ENCODE data around the gene PDCL2. TPM values are rescaled to one million over a fixed set of nuclear protein-coding genes. Genes with fewer than 3 reads are reported as not detected.
A peak's percentile ranks its signal among the peaks of the same experiment; 100 is the strongest.

Gene PDCL2
- total and polyA plus RNA-seq, 10 of the 15 experiments (the other 5 are each of a cell fraction or from before 2014, with no cell fraction given) = not detected

DNA sequence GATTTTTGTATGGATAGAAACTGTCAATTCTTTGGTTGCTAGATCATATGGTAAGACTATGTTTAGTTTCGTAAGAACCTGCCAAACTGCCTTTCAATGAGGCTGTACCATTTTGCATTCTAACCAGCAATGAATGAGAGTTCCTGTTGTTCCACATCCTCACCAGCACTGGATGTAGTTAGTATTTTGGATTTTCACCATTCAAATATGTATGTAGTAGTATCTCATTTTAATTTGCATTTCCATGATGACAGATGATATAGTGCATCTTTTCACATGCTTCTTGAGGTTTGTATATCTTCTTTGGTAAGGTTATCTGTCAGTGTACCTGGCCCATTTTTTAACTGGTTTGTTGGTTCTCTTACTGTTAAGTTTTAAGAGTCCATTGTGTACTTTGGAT is 80.0 kb downstream of the PDCL2 start:
- CTCF ChIA-PET = no interaction called here
- in situ Hi-C loops (cut with MboI) (no loop called here), intact Hi-C loops (cut with micrococcal nuclease; ENCODE audit: unreplicated experiment) (no loop called here)
- Histone ChIP-seq H3K4me2 (ENCODE audit: control insufficient read depth, insufficient read depth) (no peak overlapping the region), H2AFZ (ENCODE audit: control insufficient read depth, low read depth, low read length) (no peak overlapping the region), H3K36me3 (ENCODE audit: control insufficient read depth in 2 of 2, insufficient read depth in 2 of 2, low read length in 1 of 2) (no peaks in the 10 kb centered on the region), H3K9ac (ENCODE audit: control insufficient read depth, insufficient read depth, low read length) (no peak overlapping the region), H3K27me3 (replicated peaks in 1 of 2; ENCODE audit: control insufficient read depth in 2 of 2, insufficient read depth in 2 of 2, low read length in 1 of 2) (no peaks in the 10 kb centered on the region), H3K79me2 (ENCODE audit: control insufficient read depth, insufficient read depth, low read length) (peaks cover 2% of the 10 kb centered on the region; the same call in 1 of the 2 replicates), H3K4me3 (no peak overlapping the region), H3K9me3 (replicated peaks; ENCODE audit: control insufficient read depth, insufficient read depth, low read length) (no peaks in the 10 kb centered on the region), H4K20me1 (ENCODE audit: control insufficient read depth, insufficient read depth) (no peaks in the 10 kb centered on the region), H3K4me1 (ENCODE audit: control insufficient read depth, insufficient read depth, low read length) (no peaks in the 10 kb centered on the region), H3K27ac (ENCODE audit: control insufficient read depth, insufficient read depth) (no peak overlapping the region)
- FAIRE-seq (peak; percentile 23), DNase-seq (ENCODE audit: low read depth, low spot score) (no peak), ATAC-seq (no peak)
- TF ChIP-seq CREM (IDR thresholded peaks at IDR 0.05; ENCODE audit: low read depth) = no peak
- no peak for TF ChIP-seq RUNX3 (IDR thresholded peaks at IDR 0.05; ENCODE audit: low read length)
- TF ChIP-seq, protein P1, sequence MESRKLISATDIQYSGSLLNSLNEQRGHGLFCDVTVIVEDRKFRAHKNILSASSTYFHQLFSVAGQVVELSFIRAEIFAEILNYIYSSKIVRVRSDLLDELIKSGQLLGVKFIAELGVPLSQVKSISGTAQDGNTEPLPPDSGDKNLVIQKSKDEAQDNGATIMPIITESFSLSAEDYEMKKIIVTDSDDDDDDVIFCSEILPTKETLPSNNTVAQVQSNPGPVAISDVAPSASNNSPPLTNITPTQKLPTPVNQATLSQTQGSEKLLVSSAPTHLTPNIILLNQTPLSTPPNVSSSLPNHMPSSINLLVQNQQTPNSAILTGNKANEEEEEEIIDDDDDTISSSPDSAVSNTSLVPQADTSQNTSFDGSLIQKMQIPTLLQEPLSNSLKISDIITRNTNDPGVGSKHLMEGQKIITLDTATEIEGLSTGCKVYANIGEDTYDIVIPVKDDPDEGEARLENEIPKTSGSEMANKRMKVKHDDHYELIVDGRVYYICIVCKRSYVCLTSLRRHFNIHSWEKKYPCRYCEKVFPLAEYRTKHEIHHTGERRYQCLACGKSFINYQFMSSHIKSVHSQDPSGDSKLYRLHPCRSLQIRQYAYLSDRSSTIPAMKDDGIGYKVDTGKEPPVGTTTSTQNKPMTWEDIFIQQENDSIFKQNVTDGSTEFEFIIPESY (IDR thresholded peaks at IDR 0.05) = no peak
- no peak for TF ChIP-seq MEF2A (IDR thresholded peaks at IDR 0.05; ENCODE audit: insufficient read depth, low read depth, low read length)
- TF ChIP-seq JUND (IDR thresholded peaks at IDR 0.05; ENCODE audit: low read depth, low read length) = no peak
- no peak for TF ChIP-seq KLF5 (IDR thresholded peaks at IDR 0.05; ENCODE audit: partially characterized antibody)
- TF ChIP-seq, protein P2, sequence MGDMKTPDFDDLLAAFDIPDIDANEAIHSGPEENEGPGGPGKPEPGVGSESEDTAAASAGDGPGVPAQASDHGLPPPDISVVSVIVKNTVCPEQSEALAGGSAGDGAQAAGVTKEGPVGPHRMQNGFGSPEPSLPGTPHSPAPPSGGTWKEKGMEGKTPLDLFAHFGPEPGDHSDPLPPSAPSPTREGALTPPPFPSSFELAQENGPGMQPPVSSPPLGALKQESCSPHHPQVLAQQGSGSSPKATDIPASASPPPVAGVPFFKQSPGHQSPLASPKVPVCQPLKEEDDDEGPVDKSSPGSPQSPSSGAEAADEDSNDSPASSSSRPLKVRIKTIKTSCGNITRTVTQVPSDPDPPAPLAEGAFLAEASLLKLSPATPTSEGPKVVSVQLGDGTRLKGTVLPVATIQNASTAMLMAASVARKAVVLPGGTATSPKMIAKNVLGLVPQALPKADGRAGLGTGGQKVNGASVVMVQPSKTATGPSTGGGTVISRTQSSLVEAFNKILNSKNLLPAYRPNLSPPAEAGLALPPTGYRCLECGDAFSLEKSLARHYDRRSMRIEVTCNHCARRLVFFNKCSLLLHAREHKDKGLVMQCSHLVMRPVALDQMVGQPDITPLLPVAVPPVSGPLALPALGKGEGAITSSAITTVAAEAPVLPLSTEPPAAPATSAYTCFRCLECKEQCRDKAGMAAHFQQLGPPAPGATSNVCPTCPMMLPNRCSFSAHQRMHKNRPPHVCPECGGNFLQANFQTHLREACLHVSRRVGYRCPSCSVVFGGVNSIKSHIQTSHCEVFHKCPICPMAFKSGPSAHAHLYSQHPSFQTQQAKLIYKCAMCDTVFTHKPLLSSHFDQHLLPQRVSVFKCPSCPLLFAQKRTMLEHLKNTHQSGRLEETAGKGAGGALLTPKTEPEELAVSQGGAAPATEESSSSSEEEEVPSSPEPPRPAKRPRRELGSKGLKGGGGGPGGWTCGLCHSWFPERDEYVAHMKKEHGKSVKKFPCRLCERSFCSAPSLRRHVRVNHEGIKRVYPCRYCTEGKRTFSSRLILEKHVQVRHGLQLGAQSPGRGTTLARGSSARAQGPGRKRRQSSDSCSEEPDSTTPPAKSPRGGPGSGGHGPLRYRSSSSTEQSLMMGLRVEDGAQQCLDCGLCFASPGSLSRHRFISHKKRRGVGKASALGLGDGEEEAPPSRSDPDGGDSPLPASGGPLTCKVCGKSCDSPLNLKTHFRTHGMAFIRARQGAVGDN (IDR thresholded peaks at IDR 0.05) = no peak
- no peak for TF ChIP-seq PML (IDR thresholded peaks at IDR 0.05; ENCODE audit: low read length)
- TF ChIP-seq NR2C2 (IDR thresholded peaks at IDR 0.05; ENCODE audit: borderline replicate concordance, control insufficient read depth, insufficient read length, low read depth) = no peak
- no peak for TF ChIP-seq SMAD5 (IDR thresholded peaks at IDR 0.05; ENCODE audit: low read depth)
- TF ChIP-seq RB1 (IDR thresholded peaks at IDR 0.05; ENCODE audit: borderline replicate concordance) = no peak
- RAD21 ChIA-PET (ENCODE audit: unreplicated experiment) = no interaction called here
- SMC1A ChIA-PET (ENCODE audit: uncharacterized antibody, unreplicated experiment) = no interaction called here
- 97% methylated on average over 1 of the region's 1 CpG for WGBS (ENCODE audit: insufficient coverage, insufficient replicate concordance, low lambda C conversion rate, missing lambda C conversion rate)
- POLR2A ChIA-PET = no interaction called here
- no TSS peak for BruUV-seq (replicated peaks)
